ENCODE data around the gene PADI2. TPM values are rescaled to one million over a fixed set of nuclear protein-coding genes. Genes with fewer than 3 reads are reported as not detected.

Gene PADI2
- total RNA-seq, 1 experiment from 2014 or later: 3.0 TPM

DNA sequence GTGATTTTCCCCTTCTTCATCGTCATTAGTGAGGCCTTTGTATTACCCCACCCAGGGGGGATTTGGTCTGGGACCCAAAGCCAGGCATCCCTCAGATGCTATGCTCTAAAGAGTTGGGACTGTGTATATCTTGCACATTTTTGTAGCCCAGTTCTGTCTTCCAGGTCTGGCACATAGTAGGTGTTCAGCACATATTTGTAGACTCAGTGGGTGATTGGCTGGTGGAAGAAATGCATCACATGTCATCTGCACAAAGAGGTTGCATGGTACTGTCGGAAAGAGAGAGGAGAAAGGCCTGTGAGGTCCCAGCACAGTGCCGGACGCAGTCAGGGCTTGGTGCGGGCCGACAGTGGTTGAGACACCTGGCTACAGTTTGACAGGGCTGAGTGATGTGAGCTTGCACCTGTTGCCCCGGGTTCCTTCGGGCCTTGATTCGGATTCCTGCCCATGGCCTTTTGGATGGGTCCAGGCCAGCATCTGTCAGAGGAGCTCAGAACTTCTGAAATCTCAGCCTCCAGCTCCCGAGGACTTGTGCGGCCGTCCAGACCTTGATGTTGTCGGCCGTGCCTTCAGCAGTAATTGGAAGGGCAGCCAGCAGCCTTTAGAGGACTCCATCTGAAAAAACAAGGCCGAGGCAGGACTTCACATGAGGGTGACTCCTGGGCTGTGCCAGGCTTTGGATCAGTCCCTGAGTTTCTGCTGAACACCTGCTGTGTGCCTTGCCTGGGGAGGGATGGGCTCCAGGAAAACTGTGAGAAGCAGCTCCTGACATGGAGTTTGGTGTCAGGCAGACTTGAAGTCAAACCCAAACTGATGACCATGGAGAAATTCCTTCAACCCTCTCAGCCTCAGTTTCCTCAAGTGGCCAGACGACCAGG, 44.8 kb upstream of the PADI2 start:
- H4K91ac ChIP-seq (ENCODE audit: insufficient read length, low read depth, low read length): no peak overlapping the region
- H3K4me1 ChIP-seq (ENCODE audit: insufficient read depth, low read length): peaks cover 7% of the 10 kb centered on the region; the same call in 1 of the 2 replicates
- no peaks in the 10 kb centered on the region for H3K27me3 ChIP-seq (ENCODE audit: insufficient read depth, low read length)
- no peak overlapping the region for H2BK120ac ChIP-seq (ENCODE audit: low read depth, low read length, poor library complexity, severe bottlenecking)
- H3K14ac ChIP-seq (ENCODE audit: insufficient read depth, low read length): no peak overlapping the region
- H3K23me2 ChIP-seq (ENCODE audit: insufficient read length, low read depth, low read length, poor library complexity, severe bottlenecking): no peaks in the 10 kb centered on the region
- Mint-ChIP-seq H3K4me1 (peaks cover 29 to 30% of the 10 kb centered on the region in 2 experiments), H3K4me3 (no peak overlapping the region), H3K27ac (no peak overlapping the region), H3K27me3 (ENCODE audit: low read depth) (peaks cover 19% of the 10 kb centered on the region), H3K36me3 (ENCODE audit: insufficient read depth in 1 of 3, low read depth in 3 of 3) (no peaks in the 10 kb centered on the region; a peak in 1 of 7 replicates), H3K9me3 (no peaks in the 10 kb centered on the region; a peak in 1 of 5 replicates)
- no peak overlapping the region for H3K4ac ChIP-seq (ENCODE audit: low read depth, low read length)
- H4K5ac ChIP-seq (ENCODE audit: insufficient read length, low read depth, low read length): no peak overlapping the region
- no peaks in the 10 kb centered on the region for H3K79me1 ChIP-seq (ENCODE audit: insufficient read depth, low read depth, low read length, poor library complexity, severe bottlenecking)
- no peak overlapping the region for H2BK5ac ChIP-seq (ENCODE audit: insufficient read length, low read length)
- TF ChIP-seq, protein P1, sequence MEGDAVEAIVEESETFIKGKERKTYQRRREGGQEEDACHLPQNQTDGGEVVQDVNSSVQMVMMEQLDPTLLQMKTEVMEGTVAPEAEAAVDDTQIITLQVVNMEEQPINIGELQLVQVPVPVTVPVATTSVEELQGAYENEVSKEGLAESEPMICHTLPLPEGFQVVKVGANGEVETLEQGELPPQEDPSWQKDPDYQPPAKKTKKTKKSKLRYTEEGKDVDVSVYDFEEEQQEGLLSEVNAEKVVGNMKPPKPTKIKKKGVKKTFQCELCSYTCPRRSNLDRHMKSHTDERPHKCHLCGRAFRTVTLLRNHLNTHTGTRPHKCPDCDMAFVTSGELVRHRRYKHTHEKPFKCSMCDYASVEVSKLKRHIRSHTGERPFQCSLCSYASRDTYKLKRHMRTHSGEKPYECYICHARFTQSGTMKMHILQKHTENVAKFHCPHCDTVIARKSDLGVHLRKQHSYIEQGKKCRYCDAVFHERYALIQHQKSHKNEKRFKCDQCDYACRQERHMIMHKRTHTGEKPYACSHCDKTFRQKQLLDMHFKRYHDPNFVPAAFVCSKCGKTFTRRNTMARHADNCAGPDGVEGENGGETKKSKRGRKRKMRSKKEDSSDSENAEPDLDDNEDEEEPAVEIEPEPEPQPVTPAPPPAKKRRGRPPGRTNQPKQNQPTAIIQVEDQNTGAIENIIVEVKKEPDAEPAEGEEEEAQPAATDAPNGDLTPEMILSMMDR (conservative IDR thresholded peaks at IDR 0.05): no peak
- H3K27ac ChIP-seq (ENCODE audit: insufficient read length, low read depth, low read length): no peak overlapping the region
- no peak for DNase-seq
- H3K9me3 ChIP-seq (ENCODE audit: control insufficient read depth, low read depth, low read length): no peaks in the 10 kb centered on the region
- H3K23ac ChIP-seq (ENCODE audit: insufficient read length, low read depth, low read length): no peak overlapping the region
- H3K4me2 ChIP-seq (ENCODE audit: insufficient read depth, insufficient read length, low read length): no peak overlapping the region
- no peak overlapping the region for H3K18ac ChIP-seq (ENCODE audit: insufficient read length, low read depth, low read length)
- H3K9ac ChIP-seq (ENCODE audit: extremely low read depth, insufficient read length, low read length): no peak overlapping the region
- H2BK20ac ChIP-seq (ENCODE audit: low read depth, low read length, poor library complexity, severe bottlenecking): no peak overlapping the region
- no peaks in the 10 kb centered on the region for H3K79me2 ChIP-seq (ENCODE audit: insufficient read depth, low read length)
- no peak overlapping the region for H2BK15ac ChIP-seq (ENCODE audit: low read depth, low read length)
- no peak overlapping the region for H4K8ac ChIP-seq (replicated peaks; ENCODE audit: insufficient read length, low read depth, low read length)
- H2BK12ac ChIP-seq (ENCODE audit: insufficient read length, low read depth, low read length): no peak overlapping the region
- H3T11ph ChIP-seq (ENCODE audit: low read length): no peak overlapping the region
- H2AK5ac ChIP-seq (ENCODE audit: insufficient read length, low read length): no peak overlapping the region
- H2AFZ ChIP-seq (ENCODE audit: low read length): no peak overlapping the region
- H4K20me1 ChIP-seq (ENCODE audit: control insufficient read depth, insufficient read depth, insufficient read length): no peaks in the 10 kb centered on the region
- no CpG with 5 or more reads among the region's 16 CpGs for WGBS (ENCODE audit: extremely low coverage, insufficient read length, low lambda C conversion rate)
- H3K56ac ChIP-seq (ENCODE audit: insufficient read length, low read depth, low read length): no peak overlapping the region
